Middle frontal gyrus (tissue), 1 donor: ENCODE measurements around the gene LEPROT.
"Not testable (repeated sequence)": the region's sequence is repeated elsewhere in the genome, so short reads cannot be mapped to it uniquely, and the experiment has no call there.

Source experiments
- DNase-seq: peaks from one replicate; pipeline ENCODE4 v3.0.0-alpha.2; 2015; ENCODE audit warnings: low spot score; ENCODE audit errors: extremely low spot score

Gene LEPROT

DNA sequence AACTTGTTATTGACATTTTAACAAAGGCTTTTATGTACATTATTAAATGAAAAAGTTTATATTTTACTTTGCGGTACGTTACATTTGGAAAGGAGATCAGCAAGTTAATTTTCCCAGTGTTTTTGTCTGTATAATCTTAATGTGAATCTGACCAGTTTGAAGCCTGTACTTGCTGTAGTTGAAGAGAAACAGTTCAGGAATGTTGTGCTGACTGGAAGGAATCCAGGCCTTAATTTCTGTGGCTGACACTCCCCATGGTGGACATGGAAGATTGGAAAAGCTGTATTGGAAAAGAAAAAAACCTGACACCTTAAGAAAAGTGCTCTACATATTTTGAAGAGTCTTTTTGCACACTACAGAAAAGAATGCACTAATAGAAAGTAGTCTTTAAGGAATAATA is 15.5 kb downstream of the LEPROT start:
- no peak for DNase-seq

DNA sequence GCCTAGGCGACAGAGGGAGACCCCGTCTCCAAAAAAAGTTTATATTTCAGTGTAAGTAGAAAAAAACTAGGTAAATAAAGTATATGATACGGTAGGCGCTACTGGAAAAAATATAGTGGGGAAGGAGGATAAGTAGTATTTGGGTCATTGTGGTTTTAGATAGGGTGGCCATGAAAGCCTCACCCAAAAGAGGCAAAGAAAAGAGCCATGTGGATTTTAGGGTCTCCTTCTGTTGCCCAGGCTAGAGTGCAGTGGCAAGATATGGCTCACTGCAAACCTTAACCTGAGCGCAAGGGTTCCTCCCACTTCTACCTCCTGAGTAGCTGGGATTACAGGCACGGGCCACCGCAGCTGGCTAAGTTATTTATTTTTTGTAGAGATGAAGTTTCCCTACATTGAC is 17.1 kb downstream of the LEPROT start:
- DNase-seq = no peak

DNA sequence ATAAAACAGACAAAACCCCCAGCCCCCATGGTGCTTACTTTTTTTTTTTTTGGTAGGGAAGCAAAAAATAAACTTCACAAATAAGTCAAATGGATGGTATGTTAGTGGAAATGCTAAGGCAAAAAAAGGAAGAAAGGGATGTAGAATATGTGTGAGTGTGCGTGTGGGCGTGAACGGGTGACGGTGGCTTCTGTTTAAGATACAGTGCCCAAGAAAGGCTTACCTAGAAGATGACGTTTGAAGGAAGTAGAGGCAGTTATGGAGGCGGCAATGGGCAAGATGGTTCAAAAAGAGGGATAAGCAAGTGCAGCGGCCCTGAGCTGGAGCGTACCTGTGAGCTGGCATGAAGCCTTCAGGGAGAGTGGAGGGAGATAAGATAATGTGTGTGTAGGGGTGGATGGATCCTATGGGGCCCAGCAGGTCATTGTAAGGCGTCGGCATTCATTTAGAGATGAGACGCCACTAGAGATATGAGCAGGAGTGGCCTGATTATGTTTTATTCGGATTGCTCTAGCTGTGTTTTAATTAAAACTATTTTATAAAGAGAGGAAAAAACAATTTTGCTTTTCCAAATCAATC is 19.9 kb downstream of the LEPROT start:
- no peak for DNase-seq

DNA sequence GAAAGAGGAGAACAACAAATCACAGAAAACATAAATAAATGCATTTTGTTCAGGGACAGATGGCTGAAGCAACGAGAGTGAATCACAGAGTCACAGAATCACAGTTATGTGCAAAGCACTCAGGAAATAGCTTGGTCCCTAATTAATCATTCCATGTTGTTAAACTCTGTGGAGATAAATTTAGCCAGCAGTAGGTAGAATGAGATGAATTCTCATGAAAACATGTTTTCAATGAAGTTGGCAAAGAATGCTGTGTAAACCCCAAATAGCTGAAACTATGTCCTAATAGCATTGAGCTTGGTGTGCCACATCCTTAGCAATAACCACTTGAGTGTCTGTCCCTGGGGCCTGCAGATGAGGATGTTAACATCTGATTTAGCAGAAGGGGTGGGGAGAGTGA is 20.4 kb downstream of the LEPROT start:
- DNase-seq = no peak

DNA sequence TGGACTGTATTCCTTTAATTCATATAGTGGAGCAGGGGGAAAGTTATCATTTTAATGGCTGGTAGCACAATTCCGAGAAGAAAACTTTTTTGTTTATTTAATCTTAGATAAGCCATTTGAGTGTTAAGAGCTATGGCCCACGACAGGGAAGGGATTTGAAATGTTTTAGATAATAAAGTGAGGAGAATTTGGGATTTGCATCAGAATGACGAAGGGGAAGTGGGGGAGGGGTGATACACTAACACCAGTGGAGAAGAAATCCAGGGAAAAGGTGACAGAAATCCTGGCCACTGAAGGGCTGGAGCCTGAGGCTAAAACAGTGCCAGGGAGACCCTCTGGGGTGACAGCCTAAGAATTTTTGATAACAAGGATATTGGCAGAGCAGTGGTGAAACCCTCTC is 21.0 kb downstream of the LEPROT start:
- DNase-seq = no peak

DNA sequence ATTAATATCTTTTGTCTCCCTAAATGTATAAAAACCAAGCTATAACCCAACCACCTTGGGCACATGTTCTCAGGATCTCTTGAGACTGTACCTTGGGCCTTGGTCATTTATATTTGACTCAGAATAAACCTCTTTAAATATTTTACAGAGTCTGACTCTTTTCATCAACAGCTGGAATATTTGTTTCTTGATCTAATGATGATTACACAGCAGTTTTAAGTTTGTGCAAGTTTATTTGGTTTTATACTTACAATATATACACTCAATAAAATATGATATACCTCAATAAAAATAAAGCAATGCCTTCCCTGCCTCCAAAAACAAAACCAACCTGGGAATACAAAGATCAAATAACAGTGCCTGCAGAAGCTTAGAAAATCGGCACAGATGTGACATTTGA is 22.0 kb downstream of the LEPROT start:
- DNase-seq = no peak

DNA sequence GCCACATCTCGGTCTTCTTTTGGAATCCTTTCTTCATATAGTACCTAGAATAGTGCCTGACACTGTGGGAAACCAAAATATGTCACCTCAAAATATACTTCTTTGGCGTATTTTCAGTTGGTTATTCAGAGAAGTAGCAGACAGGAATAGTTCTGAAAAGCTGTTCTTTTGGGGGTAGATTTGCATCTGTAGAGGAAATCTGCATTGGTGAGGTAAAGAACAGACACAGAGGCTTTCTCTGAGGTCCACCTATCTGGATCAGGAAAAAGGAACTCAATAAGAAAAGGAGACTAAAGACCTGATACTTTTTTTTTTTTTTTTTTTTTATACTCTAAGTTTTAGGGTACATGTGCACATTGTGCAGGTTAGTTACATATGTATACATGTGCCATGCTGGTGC is 23.2 kb downstream of the LEPROT start:
- DNase-seq = no peak

DNA sequence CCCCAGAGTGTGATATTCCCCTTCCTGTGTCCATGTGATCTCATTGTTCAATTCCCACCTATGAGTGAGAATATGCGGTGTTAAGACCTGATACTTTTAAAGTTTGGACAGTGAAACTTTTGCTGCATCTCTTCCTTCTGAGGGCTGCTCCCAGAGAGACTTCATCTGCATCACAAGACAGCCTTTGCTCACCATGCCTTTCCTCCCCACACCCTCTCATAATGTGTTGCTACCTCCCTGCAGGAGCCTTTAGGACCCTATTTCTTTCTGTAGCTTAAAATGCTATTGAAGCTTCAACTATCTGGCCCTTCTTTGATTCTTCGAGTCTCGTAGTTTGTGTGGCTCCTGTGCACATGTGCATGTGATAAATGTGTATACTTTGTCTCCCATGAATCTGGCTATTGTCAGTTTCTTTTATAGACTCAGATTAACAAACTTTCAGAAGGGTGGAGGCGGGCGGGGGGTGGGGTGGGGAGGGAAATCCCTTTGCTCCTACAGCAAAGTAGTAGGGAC is 23.7 kb downstream of the LEPROT start:
- DNase-seq = no peak

DNA sequence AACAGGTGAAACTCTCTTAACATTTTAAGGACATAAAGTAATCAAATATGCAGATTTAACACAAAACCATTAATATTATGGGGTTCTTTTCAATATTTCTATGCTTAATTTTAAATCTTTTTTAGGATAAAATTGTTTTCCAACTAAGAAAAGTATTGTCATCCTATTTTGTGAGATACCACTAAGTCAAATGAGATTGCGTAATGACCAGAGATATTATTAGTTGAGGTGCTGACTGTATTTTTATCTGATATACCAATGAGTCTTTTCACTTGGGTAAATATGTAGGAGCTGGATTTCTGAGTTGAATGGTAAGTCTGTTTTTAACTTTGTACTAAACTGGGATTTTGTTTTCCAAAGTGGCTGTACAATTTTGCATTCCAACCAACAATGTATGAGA is 25.4 kb downstream of the LEPROT start:
- no peak for DNase-seq

DNA sequence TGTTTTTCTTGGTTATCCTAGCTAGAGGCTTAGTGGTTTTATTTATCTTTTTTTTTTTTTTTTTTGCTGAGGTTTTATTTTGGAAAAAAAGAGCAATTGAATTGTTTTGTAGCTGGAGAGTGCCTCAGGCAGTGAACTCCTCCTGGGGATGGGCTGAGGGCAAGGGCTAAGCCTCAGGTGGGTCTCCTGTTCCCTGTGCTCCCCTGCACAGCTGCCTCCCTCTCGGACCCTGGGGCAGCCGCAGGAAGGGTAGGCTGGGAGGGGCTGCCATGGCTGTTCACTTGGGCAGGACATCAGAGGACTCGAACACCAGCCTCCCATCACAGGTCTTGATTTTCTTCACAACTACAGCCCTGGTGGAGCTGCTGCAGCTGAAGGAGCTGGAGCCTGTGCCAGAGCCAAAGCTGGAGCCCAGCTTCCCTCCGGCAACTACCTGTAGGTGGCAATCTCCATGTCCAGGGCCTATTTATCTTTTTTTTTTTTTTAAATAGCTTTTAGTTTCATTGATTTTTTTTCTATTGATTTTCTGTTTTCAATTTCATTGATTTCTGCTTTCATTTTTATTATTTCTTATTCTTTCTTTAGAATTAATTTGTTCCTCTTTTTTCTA is 28.9 kb downstream of the LEPROT start:
- no peak for DNase-seq

DNA sequence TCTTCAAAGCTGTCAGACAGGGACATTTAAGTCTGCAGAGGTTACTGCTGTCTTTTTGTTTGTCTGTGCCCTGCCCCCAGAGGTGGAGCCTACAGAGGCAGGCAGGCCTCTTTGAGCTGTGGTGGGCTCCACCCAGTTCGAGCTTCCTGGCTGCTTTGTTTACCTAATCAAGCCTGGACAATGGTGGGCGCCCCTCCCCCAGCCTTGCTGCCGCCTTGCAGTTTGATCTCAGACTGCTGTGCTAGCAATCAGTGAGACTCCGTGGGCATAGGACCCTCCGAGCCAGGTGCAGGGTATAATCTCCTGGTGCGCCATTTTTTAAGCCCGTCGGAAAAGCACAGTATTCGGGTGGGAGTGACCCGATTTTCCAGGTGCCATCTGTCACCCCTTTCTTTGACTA is 35.2 kb downstream of the LEPROT start:
- not testable (repeated sequence) for DNase-seq

DNA sequence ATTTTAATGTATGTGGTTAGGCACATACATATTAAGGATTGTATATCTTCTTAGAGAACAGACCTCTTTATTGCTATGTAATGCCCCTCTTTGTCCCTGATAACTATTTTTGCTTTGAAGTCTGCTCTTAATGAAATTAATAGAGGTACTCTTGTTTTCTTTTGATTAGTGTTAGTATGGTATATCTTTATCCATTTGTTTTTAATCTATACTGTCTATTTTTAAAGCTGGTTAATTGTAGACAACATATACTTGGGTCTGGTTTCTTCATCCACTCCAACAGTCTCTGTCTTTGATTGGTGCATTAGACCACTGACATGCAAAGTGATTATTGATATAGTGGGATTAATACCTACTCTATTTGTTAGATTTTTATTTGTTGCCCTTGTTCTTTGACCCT is 36.0 kb downstream of the LEPROT start:
- no peak for DNase-seq

DNA sequence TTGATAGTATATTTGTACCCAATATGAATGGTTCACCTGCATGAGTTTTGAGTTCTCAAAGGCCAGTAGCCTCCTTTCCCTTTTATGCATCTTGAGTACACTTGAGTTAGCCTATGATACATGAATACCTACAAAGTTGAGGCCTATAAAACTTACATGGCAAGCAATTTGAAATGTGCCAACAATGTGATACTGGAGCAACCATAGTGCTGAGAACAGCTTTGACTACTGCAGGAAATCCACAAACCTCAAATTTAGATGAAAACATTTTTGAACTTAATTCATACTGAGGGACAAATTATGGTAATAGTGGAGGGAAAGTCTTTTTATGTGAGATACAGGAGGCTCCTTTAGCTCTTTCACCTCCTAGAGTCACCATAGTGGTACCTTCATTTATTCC is 37.4 kb downstream of the LEPROT start:
- DNase-seq = no peak

DNA sequence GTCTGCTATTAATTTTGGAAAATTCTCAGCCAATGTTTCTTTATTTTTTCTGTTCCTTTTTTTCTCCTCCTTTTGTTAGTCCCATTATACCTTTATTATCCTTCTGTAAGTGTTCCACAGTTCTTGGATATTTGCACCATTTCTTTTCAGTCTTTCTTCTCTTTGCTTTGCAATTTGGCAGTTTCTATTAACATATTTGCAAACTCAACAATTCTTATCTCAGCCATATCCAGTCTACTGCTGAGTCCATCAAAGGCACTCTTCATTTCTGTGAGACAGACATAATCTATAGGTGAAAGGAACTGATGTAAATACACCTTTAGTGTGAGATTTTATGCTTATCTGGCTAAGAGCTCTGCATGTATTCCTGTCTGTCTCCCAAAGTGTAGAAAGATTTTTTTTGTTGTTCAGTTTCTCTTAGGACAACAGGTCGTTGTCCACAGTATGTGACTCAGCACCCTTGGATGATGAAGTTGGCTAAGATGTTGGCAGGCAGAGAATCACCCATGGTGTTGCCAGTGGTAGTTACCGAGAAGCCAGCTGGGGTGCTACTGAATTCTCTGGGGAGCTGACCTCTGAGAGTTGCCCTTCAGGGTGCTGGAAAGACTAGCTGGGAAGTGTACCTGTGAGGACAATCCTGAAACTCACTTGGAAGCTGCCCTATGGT is 38.4 kb downstream of the LEPROT start:
- DNase-seq = no peak

DNA sequence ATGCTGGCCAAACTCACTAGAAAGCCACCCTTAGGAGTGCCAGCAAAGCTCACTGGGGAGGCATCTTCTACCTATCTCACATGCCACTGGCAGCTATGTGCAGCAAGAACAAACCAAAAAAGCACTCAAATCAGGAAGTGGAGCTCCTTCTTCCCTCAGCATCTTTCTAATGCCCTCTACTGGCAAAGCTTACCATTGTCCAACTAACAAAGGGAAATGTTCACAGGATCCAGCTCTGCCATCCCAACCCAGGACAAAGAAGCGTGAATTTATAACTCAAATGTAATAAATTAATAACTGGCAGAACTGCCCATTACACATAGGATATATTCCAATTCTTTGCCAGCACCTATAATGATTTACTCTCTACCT is 38.9 kb downstream of the LEPROT start:
- DNase-seq = no peak

DNA sequence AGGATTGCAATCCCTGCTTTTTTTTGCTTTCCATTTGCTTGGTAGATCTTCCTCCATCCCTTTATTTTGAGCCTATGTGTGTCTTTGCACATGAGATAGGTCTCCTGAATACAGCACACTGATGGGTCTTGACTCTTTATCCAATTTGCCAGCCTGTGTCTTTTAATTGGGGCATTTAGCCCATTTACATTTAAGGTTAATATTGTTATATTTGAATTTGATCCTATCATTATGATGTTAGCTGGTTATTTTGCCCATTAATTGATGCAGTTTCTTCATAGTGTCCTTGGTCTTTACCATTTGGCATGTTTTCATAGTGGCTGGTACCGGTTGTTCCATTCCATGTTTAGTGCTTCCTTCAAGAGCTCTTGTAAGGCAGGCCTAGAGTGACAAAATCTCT is 45.4 kb downstream of the LEPROT start:
- DNase-seq = not testable (repeated sequence)

DNA sequence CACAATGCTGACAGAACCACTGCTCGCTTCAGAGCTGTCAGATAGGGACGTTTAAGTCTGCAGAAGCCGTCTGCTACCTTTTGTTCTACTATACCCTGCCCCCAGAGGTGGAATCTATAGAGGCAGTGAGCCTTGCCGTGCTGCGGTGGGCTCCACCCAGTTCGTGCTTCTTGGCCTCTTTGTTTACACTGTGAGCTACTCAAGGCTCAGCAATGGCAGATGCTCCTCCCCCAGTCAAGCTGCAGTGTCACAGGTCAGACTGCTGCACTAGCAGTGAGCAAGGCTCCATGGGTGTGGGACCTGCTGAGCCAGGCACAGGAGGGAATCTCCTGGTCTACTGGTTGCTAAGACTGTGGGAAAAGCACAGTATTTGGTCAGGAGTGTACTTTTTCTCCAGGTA is 47.1 kb downstream of the LEPROT start:
- no peak for DNase-seq

DNA sequence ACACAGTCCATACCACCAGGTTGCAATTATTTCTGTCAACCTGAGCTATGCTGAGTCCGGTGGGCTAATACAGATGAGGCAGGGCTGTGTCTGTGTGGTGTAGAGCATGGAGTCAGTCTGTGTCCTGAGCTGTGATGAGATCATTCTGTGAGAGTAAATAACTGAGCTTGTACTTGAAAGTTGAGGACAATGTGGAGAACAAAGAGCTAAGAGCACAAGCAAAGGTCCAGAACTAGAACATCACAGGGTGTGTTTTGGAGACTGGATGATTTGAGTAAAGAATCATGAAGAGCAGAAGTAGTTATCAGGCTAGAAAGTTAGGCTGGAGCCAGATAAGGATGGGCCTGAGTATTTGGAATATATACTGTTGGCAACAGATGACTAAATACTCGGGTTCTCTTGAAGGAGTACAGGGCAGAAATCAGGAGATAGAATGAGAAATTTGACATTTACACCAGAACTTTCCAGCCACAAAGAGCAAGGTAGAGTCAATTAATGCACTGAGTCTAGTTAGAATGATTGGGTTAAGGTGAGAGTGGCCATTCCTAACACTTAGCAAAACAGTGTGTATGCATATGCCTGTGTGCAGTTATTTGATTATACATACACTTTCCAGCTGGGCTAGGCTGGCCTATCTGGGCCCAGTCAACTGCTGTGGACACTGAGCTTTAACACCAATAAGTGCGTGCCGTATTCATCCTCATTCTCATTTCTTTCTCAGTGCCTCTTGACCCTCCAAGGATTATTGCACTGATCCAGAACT is 48.8 kb downstream of the LEPROT start:
- DNase-seq = no peak

DNA sequence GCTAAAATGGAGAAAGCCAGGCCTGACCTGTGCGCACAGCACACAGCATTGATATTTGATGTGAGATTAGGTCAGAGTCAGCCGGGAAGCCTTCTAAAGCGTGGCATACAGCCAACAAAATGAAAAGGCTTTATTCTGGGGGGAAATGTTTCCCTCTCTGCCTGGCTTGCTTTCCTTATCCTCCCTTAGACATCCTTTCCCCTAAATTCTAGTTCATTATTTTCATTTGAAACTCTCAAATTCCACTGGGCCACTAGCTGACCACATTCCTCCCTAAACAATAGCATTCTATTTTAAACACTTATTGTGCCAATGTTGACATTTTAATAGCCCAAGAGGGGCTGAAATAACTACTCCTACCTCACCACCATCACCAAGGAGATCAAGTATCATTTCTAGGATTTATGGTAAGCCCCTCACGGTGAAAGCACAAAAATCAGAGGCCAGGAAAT is 49.4 kb downstream of the LEPROT start:
- no peak for DNase-seq

DNA sequence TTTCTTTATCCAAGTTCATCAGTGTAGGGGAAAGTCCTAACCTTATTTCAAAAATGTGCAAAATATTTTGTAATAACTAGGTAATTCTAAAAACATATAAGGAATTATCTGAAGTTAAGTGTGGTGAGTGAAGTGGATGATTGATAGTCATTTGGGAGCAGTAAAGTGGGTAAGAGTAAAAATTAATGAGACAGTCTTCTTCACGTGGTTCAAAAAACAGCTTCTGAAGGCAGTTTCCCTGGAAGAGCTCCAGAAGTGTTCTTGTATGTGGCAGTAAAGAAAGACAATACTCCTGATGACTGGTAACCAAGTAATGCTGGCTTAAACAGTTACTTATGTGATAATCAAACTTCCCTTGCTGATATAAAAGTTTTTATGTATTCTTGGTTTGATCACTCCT is 50.3 kb downstream of the LEPROT start:
- DNase-seq = no peak

DNA sequence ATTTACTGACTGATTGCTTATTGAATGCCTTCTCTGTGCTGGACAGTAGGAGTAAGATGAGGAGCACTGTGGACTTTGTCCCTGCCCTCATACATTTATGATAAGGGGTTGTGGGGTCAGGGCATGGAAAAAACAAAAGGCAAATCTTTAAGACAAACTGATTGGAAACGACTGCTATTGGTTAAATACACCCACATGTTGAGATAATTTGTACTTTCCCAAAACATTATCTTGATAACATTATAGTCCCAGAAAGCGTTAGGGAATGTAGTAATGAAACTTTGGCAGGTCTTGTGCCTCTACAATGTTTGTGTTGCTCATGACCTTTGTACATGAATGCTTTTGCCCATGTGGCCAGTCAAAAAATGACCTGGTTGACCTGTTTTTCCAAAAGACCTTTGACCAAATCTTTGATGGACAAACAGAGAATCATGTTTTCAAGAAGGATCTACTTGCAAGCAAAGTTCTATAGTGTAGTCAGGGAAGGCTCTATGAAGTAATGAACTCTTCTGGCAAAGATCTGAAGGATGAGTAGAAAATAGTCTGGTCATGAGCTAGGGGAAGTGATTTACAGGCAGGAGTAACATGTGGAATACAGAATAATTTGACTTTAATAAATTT is 50.9 kb downstream of the LEPROT start:
- no peak for DNase-seq

DNA sequence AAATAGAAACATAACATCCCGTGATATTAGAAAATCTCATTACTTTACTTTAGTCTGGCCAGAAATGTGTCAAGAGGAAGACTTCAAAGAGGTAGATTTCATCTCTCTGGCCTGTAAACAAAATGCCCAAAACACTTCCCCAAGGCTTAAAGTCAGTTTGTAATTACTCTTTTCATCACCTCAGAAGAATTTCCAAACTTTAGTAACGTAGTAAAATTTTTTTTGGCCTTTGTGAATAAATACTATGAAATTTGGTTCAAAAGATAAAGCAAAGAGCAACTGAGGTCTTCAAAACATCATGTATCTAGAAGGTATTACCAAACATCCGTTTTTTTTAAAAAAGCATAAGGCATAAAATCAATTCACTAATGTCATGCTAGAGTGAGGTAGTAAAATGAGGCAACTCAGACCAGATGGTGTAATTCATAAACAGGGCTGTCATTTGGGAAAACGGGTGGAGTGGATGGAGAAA is 51.4 kb downstream of the LEPROT start:
- DNase-seq = no peak
